Measurements from ENCODE around the gene PLP2.
"Not testable (repeated sequence)": the region's sequence is repeated elsewhere in the genome, so short reads cannot be mapped to it uniquely, and the experiment has no call there.

PLP2 gene

GRCh38 chrX:49171752-49172279, at the start of gene PLP2:
PLP2 (plus strand) TSS chrX:49171898; CDS start chrX:49172001, 103 bp downstream.
- peaks cover 0 to 20% of the 10 kb centered on the region in 2 donors for H3K4me1 ChIP-seq (ENCODE audit: control insufficient read depth in 1 of 2, insufficient read depth in 2 of 2, low read length in 2 of 2)
- no peaks in the 10 kb centered on the region for H3K9me3 ChIP-seq (ENCODE audit: control insufficient read depth in 1 of 2, low read length in 2 of 2)
- H3K27me3 ChIP-seq (ENCODE audit: low read depth, low read length): no peaks in the 10 kb centered on the region
- peaks cover 3 to 16% of the 10 kb centered on the region in 2 donors for H3K36me3 ChIP-seq (ENCODE audit: control insufficient read depth in 1 of 2, insufficient read depth in 2 of 2, low read length in 2 of 2)
- H3K4me3 ChIP-seq (ENCODE audit: low read depth in 1 of 2, low read length in 2 of 2): peak within 1 kb of the TSS; percentile 65 to 66
- peak within 1 kb of the TSS; percentile 60 for H3K27ac ChIP-seq (ENCODE audit: low read length)

GRCh38 chrX:49122499-49122898, 49.2 kb upstream of the PLP2 start:
- no peaks in the 10 kb centered on the region for H3K27me3 ChIP-seq (ENCODE audit: low read depth, low read length)
- peak overlapping the region; percentile 85 to 92 for H3K4me3 ChIP-seq (ENCODE audit: low read depth in 1 of 2, low read length in 2 of 2)
- H3K27ac ChIP-seq (ENCODE audit: low read length): peak overlapping the region; percentile 72
- no peaks in the 10 kb centered on the region for H3K9me3 ChIP-seq (ENCODE audit: control insufficient read depth in 1 of 2, low read length in 2 of 2)
- H3K36me3 ChIP-seq (ENCODE audit: control insufficient read depth in 1 of 2, insufficient read depth in 2 of 2, low read length in 2 of 2): peaks cover 5 to 20% of the 10 kb centered on the region in 2 donors
- peaks cover 0 to 13% of the 10 kb centered on the region in 2 donors for H3K4me1 ChIP-seq (ENCODE audit: control insufficient read depth in 1 of 2, insufficient read depth in 2 of 2, low read length in 2 of 2)

GRCh38 chrX:49127742-49128258, 43.9 kb upstream of the PLP2 start:
- not testable (repeated sequence) for H3K4me3 ChIP-seq (ENCODE audit: low read depth in 1 of 2, low read length in 2 of 2); H3K27ac ChIP-seq (ENCODE audit: low read length); H3K27me3 ChIP-seq (ENCODE audit: low read depth, low read length); H3K4me1 ChIP-seq (ENCODE audit: control insufficient read depth in 1 of 2, insufficient read depth in 2 of 2, low read length in 2 of 2); H3K36me3 ChIP-seq (ENCODE audit: control insufficient read depth in 1 of 2, insufficient read depth in 2 of 2, low read length in 2 of 2); H3K9me3 ChIP-seq (ENCODE audit: control insufficient read depth in 1 of 2, low read length in 2 of 2)

- H3K4me3 ChIP-seq (ENCODE audit: low read depth in 1 of 2, low read length in 2 of 2): no peak overlapping the region
- no peak overlapping the region for H3K27ac ChIP-seq (ENCODE audit: low read length)
- H3K36me3 ChIP-seq (ENCODE audit: control insufficient read depth in 1 of 2, insufficient read depth in 2 of 2, low read length in 2 of 2): no peaks in the 10 kb centered on the region
- no peaks in the 10 kb centered on the region for H3K27me3 ChIP-seq (ENCODE audit: low read depth, low read length)
- H3K4me1 ChIP-seq (ENCODE audit: control insufficient read depth in 1 of 2, insufficient read depth in 2 of 2, low read length in 2 of 2): no peaks in the 10 kb centered on the region
- H3K9me3 ChIP-seq (ENCODE audit: control insufficient read depth in 1 of 2, low read length in 2 of 2): no peaks in the 10 kb centered on the region
Measured at GRCh38 chrX:49129427-49129826, 42.3 kb upstream of the PLP2 start.

GRCh38 chrX:49132275-49132674, 39.4 kb upstream of the PLP2 start:
- H3K9me3 ChIP-seq (ENCODE audit: control insufficient read depth in 1 of 2, low read length in 2 of 2); H3K36me3 ChIP-seq (ENCODE audit: control insufficient read depth in 1 of 2, insufficient read depth in 2 of 2, low read length in 2 of 2); H3K4me3 ChIP-seq (ENCODE audit: low read depth in 1 of 2, low read length in 2 of 2); H3K4me1 ChIP-seq (ENCODE audit: control insufficient read depth in 1 of 2, insufficient read depth in 2 of 2, low read length in 2 of 2); H3K27me3 ChIP-seq (ENCODE audit: low read depth, low read length); H3K27ac ChIP-seq (ENCODE audit: low read length): not testable (repeated sequence)

- Histone ChIP-seq H3K4me3 (ENCODE audit: low read depth in 1 of 2, low read length in 2 of 2) (no peak overlapping the region), H3K4me1 (ENCODE audit: control insufficient read depth in 1 of 2, insufficient read depth in 2 of 2, low read length in 2 of 2) (no peaks in the 10 kb centered on the region), H3K27ac (ENCODE audit: low read length) (no peak overlapping the region), H3K27me3 (ENCODE audit: low read depth, low read length) (no peaks in the 10 kb centered on the region), H3K36me3 (ENCODE audit: control insufficient read depth in 1 of 2, insufficient read depth in 2 of 2, low read length in 2 of 2) (no peaks in the 10 kb centered on the region), H3K9me3 (ENCODE audit: control insufficient read depth in 1 of 2, low read length in 2 of 2) (no peaks in the 10 kb centered on the region)
Measured at GRCh38 chrX:49133759-49134158, 37.9 kb upstream of the PLP2 start.

GRCh38 chrX:49137492-49137891, 34.2 kb upstream of the PLP2 start:
- H3K4me1 ChIP-seq (ENCODE audit: control insufficient read depth in 1 of 2, insufficient read depth in 2 of 2, low read length in 2 of 2): no peaks in the 10 kb centered on the region
- H3K4me3 ChIP-seq (ENCODE audit: low read depth in 1 of 2, low read length in 2 of 2): no peak overlapping the region
- no peak overlapping the region for H3K27ac ChIP-seq (ENCODE audit: low read length)

GRCh38 chrX:49139713-49140112, 32.0 kb upstream of the PLP2 start:
- Histone ChIP-seq H3K4me1 (ENCODE audit: control insufficient read depth in 1 of 2, insufficient read depth in 2 of 2, low read length in 2 of 2) (no peaks in the 10 kb centered on the region), H3K9me3 (ENCODE audit: control insufficient read depth in 1 of 2, low read length in 2 of 2) (peaks cover 5 to 8% of the 10 kb centered on the region in 2 donors), H3K4me3 (ENCODE audit: low read depth in 1 of 2, low read length in 2 of 2) (no peak overlapping the region), H3K36me3 (ENCODE audit: control insufficient read depth in 1 of 2, insufficient read depth in 2 of 2, low read length in 2 of 2) (no peaks in the 10 kb centered on the region), H3K27ac (ENCODE audit: low read length) (no peak overlapping the region), H3K27me3 (ENCODE audit: low read depth, low read length) (no peaks in the 10 kb centered on the region)

More at GRCh38 chrX:49137492-49137891, 34.2 kb upstream of the PLP2 start:
- Histone ChIP-seq H3K36me3 (ENCODE audit: control insufficient read depth in 1 of 2, insufficient read depth in 2 of 2, low read length in 2 of 2) (no peaks in the 10 kb centered on the region), H3K9me3 (ENCODE audit: control insufficient read depth in 1 of 2, low read length in 2 of 2) (peaks cover 5 to 8% of the 10 kb centered on the region in 2 donors), H3K27me3 (ENCODE audit: low read depth, low read length) (no peaks in the 10 kb centered on the region)

GRCh38 chrX:49142264-49142663, 29.4 kb upstream of the PLP2 start:
- H3K36me3 ChIP-seq (ENCODE audit: control insufficient read depth in 1 of 2, insufficient read depth in 2 of 2, low read length in 2 of 2); H3K4me3 ChIP-seq (ENCODE audit: low read depth in 1 of 2, low read length in 2 of 2); H3K4me1 ChIP-seq (ENCODE audit: control insufficient read depth in 1 of 2, insufficient read depth in 2 of 2, low read length in 2 of 2); H3K27me3 ChIP-seq (ENCODE audit: low read depth, low read length); H3K9me3 ChIP-seq (ENCODE audit: control insufficient read depth in 1 of 2, low read length in 2 of 2); H3K27ac ChIP-seq (ENCODE audit: low read length): not testable (repeated sequence)

GRCh38 chrX:49143154-49143553, 28.5 kb upstream of the PLP2 start:
- H3K36me3 ChIP-seq (ENCODE audit: control insufficient read depth in 1 of 2, insufficient read depth in 2 of 2, low read length in 2 of 2); H3K4me3 ChIP-seq (ENCODE audit: low read depth in 1 of 2, low read length in 2 of 2); H3K27me3 ChIP-seq (ENCODE audit: low read depth, low read length); H3K27ac ChIP-seq (ENCODE audit: low read length); H3K9me3 ChIP-seq (ENCODE audit: control insufficient read depth in 1 of 2, low read length in 2 of 2); H3K4me1 ChIP-seq (ENCODE audit: control insufficient read depth in 1 of 2, insufficient read depth in 2 of 2, low read length in 2 of 2): not testable (repeated sequence)

GRCh38 chrX:49147282-49147681, 24.4 kb upstream of the PLP2 start:
- Histone ChIP-seq H3K27me3 (ENCODE audit: low read depth, low read length) (no peaks in the 10 kb centered on the region), H3K4me3 (ENCODE audit: low read depth in 1 of 2, low read length in 2 of 2) (no peak overlapping the region), H3K27ac (ENCODE audit: low read length) (no peak overlapping the region), H3K36me3 (ENCODE audit: control insufficient read depth in 1 of 2, insufficient read depth in 2 of 2, low read length in 2 of 2) (no peaks in the 10 kb centered on the region), H3K9me3 (ENCODE audit: control insufficient read depth in 1 of 2, low read length in 2 of 2) (no peaks in the 10 kb centered on the region), H3K4me1 (ENCODE audit: control insufficient read depth in 1 of 2, insufficient read depth in 2 of 2, low read length in 2 of 2) (no peaks in the 10 kb centered on the region)

- H3K9me3 ChIP-seq (ENCODE audit: control insufficient read depth in 1 of 2, low read length in 2 of 2): no peaks in the 10 kb centered on the region
- H3K4me1 ChIP-seq (ENCODE audit: control insufficient read depth in 1 of 2, insufficient read depth in 2 of 2, low read length in 2 of 2): no peaks in the 10 kb centered on the region
Measured at GRCh38 chrX:49147936-49148335, 23.8 kb upstream of the PLP2 start.

More at GRCh38 chrX:49147936-49148335, 23.8 kb upstream of the PLP2 start:
- no peak overlapping the region for H3K4me3 ChIP-seq (ENCODE audit: low read depth in 1 of 2, low read length in 2 of 2)
- no peaks in the 10 kb centered on the region for H3K36me3 ChIP-seq (ENCODE audit: control insufficient read depth in 1 of 2, insufficient read depth in 2 of 2, low read length in 2 of 2)
- H3K27ac ChIP-seq (ENCODE audit: low read length): no peak overlapping the region
- no peaks in the 10 kb centered on the region for H3K27me3 ChIP-seq (ENCODE audit: low read depth, low read length)

Data from muscle layer of duodenum (tissue), 2 donors.